Superior temporal gyrus (tissue), 1 donor: ENCODE data around the gene MAPKAP1.

Experiments used
- DNase-seq: peaks from one replicate; pipeline ENCODE4 v3.0.0-alpha.2; 2016; ENCODE audit errors: extremely low spot score

Gene MAPKAP1

GRCh38 chr9:125674981-125675973, 31.7 kb downstream of the MAPKAP1 start:
- DNase-seq: no peak

GRCh38 chr9:125672876-125673275, 34.1 kb downstream of the MAPKAP1 start:
- DNase-seq: no peak

GRCh38 chr9:125663127-125663526, 43.9 kb downstream of the MAPKAP1 start:
- DNase-seq: no peak

- DNase-seq: no peak
These were observed 46.5 kb downstream of the MAPKAP1 start for GRCh38 chr9:125660557-125660956.

- DNase-seq: no peak
These were observed 47.1 kb downstream of the MAPKAP1 start for GRCh38 chr9:125659954-125660353.

GRCh38 chr9:125659201-125659840, 47.7 kb downstream of the MAPKAP1 start:
- no peak for DNase-seq

- DNase-seq: no peak
These were observed 50.4 kb downstream of the MAPKAP1 start for GRCh38 chr9:125656560-125656959.

GRCh38 chr9:125655691-125656410, 51.2 kb downstream of the MAPKAP1 start:
- no peak for DNase-seq

GRCh38 chr9:125655066-125655633, 51.9 kb downstream of the MAPKAP1 start:
- DNase-seq: no peak

- DNase-seq: no peak
These were observed 52.9 kb downstream of the MAPKAP1 start for GRCh38 chr9:125654121-125654520.

GRCh38 chr9:125653325-125653724, 53.7 kb downstream of the MAPKAP1 start:
- DNase-seq: no peak

- no peak for DNase-seq
These were observed 54.2 kb downstream of the MAPKAP1 start for GRCh38 chr9:125652759-125653158.

GRCh38 chr9:125652233-125652594, 54.8 kb downstream of the MAPKAP1 start:
- no peak for DNase-seq

- DNase-seq: no peak
These were observed 55.3 kb downstream of the MAPKAP1 start for GRCh38 chr9:125651576-125652232.

GRCh38 chr9:125650271-125650737, 56.7 kb downstream of the MAPKAP1 start:
- no peak for DNase-seq

GRCh38 chr9:125649826-125650225, 57.2 kb downstream of the MAPKAP1 start:
- DNase-seq: no peak

GRCh38 chr9:125649315-125649714, 57.7 kb downstream of the MAPKAP1 start:
- no peak for DNase-seq

GRCh38 chr9:125648294-125648693, 58.7 kb downstream of the MAPKAP1 start:
- no peak for DNase-seq

GRCh38 chr9:125646621-125647100, 60.3 kb downstream of the MAPKAP1 start:
- no peak for DNase-seq

- DNase-seq: no peak
These were observed 60.8 kb downstream of the MAPKAP1 start for GRCh38 chr9:125646217-125646616.
